ENCODE measurements around the gene FGF7.

GRCh38 chr15:49380912-49381311 is 42.1 kb upstream of the FGF7 start:
- no peak for TF ChIP-seq CTCF (IDR thresholded peaks at IDR 0.05)
- TF ChIP-seq POLR2A (IDR thresholded peaks at IDR 0.05) = no peak

All from body of pancreas (tissue), 4 donors.